Activated gamma-delta T cell treated with anti-CD3 and anti-CD28 coated beads, Interleukin-2, amount 50 U/mL, for 16 hours (primary cell): ENCODE measurements around the gene OR2B2.
"Not testable (repeated sequence)": the region's sequence is repeated elsewhere in the genome, so short reads cannot be mapped to it uniquely, and the experiment has no call there.

Experiments
- DNase-seq: peaks from one replicate; pipeline ENCODE4 v3.0.0-alpha.2; 2020; ENCODE audit warnings: low read depth

Gene OR2B2

DNA sequence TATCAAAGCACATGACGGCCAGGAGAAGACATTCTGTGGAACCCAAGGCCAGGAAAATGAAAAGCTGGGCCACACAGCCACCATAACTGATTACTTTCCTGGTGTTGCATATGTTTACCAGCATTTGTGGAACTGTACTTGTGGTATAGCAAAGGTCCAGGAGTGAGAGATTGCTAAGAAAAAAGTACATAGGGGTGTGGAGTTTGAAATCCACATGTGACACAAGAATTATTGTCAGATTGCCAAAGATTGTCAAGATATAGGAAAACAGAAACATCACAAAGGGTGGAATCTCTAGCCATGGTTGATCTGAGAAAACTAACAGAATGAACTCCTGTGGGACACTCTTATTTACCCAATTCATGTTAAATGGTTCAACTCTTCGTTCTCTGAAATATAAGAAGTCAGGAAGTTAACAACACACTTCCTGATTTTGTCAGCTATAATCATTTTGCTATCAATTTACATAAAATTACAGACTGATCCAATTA lies at the start of gene OR2B2:
TSS of gene OR2B2 (minus strand) at position 441 of the 491 bp plus-strand sequence. CDS start at position 364, 77 bp downstream.
- DNase-seq, result no peak

GRCh38 chr6:27957516-27957915 lies 45.3 kb upstream of the OR2B2 start:
- DNase-seq, result no peak

DNA sequence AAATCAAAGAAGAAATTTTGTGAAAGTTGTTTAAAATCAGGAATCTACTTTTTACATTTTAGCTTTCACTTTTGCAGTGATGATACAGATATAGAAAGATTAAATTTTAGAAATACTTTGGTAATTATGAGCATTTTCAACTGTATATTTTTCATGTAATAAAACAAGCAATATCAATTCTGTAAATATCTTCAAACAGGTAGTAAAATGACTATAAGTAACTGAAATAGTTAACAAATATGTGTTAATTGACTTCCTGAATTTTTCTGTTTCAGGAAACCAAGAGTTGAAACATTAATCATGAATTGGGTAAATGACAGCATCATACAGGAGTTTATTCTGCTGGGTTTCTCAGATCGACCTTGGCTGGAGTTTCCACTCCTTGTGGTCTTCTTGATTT lies 44.7 kb upstream of the OR2B2 start, which contains the start of gene OR2B6:
TSS of gene OR2B6 (plus strand) at position 301 of the 400 bp plus-strand sequence. CDS start at position 301, 0 bp downstream.
- no peak for DNase-seq

GRCh38 chr6:27951040-27951439 lies 38.8 kb upstream of the OR2B2 start:
- DNase-seq, result no peak

DNA sequence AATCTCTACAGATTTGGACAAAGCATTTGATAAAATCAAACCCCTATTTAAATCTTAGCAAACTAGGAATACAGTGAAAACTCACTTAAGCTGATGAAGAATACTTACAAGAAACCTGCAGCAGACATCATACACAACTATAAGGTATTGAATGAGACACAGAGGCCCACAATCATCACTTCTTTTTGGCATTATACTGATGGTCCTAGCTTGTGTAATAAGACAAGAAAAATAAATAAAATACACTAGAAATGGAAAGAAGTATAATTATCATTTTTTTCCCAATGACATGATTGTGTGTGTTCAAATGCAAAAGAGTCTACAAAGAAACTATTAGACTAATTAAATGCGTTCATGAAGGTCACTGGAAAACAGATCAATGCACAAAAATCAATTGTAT lies 36.0 kb upstream of the OR2B2 start:
- DNase-seq, result no peak

DNA sequence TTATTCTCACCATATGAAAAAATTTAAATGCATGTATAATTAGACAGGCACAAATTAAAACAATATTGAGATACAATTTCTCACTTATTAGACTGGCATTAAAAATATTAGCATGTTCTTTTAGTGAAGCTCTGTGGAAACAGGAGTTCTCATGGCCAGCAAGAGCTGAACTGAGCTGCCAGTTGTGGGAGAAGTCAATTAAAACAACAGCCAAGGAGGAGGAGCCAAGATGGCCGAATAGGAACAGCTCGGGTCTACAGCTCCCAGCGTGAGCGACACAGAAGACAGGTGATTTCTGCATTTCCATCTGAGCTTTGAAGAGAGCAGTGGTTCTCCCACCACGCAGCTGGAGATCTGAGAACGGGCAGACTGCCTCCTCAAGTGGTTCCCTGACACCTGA lies 30.9 kb upstream of the OR2B2 start:
- DNase-seq, result not testable (repeated sequence)

DNA sequence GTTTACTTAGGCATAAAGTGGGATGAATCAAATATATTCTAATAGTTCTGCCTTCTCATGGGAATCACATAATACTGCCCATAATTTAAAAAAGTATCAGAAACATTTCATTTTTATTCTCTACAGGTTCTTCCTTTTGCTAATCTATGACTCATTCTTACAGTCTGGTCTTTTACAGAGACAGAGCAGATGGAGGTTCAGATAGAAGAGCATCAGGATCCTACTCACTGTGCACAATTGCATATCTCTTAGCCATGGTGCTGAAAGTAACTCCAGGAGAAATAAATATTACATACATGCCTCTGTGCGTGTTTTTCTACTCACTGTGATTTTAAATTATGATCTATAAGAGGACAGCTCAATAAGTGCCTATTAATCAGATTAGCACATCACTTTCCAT lies 28.6 kb upstream of the OR2B2 start:
- DNase-seq, result no peak

DNA sequence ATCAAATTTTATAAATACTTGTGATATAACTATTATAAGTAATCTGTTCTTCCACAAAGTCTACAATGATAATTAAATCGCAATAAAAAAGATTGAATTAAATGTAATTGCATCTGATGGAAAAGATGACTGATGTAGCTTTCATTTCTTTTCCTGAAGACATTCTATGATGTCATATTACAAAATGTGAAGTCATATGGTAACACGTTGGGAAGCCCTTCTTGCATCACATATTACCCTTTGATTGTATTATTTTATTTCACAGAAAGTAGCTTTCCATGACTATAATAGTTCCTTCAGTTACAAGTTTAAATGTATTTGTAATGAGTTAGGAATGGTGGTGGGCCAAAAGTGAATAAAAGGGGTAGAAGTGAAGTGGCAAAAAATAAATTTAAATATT lies 19.0 kb upstream of the OR2B2 start:
- no peak for DNase-seq

DNA sequence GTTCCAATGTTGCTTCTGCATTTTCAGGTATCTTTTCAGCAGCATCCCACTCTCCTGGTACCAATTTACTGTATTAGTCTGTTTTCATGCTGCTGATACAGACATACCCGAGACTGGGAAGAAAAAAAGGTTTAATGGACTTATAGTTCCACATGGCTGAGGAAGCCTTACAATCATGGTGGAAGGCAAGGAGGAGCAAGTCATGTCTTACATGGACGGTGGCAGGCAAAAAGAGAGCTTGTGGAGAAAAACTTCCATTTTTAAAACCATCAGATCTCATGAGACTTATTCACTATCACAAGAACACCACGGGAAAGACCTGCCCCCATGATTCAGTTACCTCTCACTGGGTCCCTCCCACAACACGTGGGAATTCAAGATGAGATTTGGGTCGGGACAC lies 17.7 kb upstream of the OR2B2 start:
- DNase-seq, result not testable (repeated sequence)

- not testable (repeated sequence) for DNase-seq
Measured at GRCh38 chr6:27928041-27928440, 15.8 kb upstream of the OR2B2 start.

GRCh38 chr6:27924179-27924578 lies 12.0 kb upstream of the OR2B2 start:
- DNase-seq, result no peak

GRCh38 chr6:27922949-27923348 lies 10.8 kb upstream of the OR2B2 start:
- DNase-seq, result no peak

DNA sequence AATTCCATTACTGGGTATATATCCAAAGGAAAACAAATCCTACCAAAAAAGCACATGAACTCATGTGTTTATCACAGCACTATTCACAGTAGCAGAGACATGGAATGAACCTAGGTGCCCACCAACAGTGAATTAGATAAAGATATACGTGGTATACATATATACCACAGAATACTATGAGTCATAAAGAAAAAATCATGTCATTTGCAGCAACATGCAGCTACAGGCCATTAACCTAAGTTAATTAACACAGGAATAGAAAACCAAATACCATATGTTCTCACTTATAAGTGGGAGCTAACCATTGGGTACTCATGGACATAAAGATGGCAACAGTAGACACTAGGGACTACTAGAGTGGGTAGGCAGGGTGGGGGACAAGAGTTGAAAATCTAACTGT lies 4.2 kb downstream of the OR2B2 start:
- DNase-seq, result no peak

DNA sequence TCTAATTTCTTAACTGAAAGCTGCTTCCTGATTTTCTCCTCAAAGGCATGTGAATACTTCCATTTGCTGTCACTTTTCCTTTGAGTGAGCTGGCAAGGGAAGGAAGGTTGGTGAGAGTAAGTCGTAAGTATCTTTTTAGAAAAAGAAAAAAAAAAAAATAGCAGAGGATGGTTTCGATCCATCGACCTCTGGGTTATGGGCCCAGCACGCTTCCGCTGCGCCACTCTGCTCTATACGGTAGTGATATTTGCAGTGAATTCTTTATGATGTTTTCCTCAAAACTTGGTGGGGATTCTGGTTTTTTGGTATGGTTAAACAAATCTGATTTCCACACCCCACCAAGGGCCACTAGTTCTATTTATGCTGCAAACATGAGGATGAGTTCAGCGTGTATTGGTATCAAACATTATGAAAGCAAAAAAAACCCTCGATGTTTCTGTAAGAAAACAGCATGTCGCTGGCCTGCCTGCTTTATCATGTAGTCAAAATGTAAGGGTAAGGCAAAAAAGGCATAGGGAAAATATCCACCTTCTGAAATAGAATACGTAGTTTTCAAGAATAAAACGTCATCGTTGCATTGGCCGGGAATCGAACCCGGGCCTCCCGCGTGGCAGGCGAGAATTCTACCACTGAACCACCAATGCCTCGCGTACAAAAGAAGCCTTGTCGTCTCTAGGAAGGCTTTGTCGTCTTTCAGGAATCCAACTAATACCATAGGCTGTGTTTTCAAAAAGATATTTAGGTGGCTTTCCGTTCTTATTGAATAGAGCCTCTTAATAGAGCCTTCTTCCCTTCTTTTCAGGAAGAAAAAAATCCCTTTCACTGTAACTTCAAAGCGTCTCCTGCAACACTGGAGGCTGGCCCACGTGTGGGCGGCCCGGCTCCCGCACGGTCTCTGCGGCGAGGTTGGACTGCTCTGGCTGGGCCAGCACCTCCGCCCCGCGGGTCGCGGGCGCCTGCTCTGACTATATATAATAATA lies 9.6 kb downstream of the OR2B2 start:
- DNase-seq, result peak; percentile 88

- DNase-seq, result no peak
Measured at GRCh38 chr6:27901801-27902200, 10.4 kb downstream of the OR2B2 start.

DNA sequence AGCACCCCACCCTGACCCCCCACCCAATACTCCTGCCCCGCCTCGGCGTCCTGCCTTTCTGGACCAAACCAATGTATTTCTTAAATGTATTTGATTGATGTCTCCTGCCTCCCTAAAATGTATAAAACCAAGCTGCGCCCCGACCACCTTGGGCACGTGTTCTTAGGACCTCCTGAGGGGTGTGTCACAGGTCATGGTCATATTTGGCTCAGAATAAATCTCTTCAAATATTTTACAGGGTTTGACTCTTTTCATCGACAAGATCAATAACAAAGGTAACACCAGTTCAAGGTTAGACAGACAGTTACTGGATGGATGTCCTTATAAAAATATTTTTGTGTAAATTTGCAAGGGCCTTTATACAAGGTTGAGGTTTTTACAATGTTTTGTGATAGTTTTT lies 12.0 kb downstream of the OR2B2 start:
- DNase-seq, result not testable (repeated sequence)

DNA sequence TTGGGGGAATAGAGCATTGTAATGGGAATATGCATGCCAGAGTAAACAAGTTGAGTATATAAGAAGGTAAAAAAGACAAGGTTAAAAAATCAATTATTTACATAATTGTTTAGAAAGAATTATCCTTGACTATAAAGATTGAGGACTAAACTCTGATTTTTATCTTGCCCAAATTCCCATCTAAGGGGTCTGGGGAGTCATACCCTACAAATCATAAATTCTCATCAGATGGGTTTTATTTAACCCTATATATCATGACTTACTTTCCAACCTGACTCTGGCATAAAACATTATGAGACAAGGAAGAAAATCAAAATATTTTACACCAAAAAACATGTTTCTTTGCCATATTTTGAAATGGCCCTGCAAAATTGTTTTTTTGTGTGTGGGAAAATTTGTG lies 12.7 kb downstream of the OR2B2 start:
- DNase-seq, result no peak

DNA sequence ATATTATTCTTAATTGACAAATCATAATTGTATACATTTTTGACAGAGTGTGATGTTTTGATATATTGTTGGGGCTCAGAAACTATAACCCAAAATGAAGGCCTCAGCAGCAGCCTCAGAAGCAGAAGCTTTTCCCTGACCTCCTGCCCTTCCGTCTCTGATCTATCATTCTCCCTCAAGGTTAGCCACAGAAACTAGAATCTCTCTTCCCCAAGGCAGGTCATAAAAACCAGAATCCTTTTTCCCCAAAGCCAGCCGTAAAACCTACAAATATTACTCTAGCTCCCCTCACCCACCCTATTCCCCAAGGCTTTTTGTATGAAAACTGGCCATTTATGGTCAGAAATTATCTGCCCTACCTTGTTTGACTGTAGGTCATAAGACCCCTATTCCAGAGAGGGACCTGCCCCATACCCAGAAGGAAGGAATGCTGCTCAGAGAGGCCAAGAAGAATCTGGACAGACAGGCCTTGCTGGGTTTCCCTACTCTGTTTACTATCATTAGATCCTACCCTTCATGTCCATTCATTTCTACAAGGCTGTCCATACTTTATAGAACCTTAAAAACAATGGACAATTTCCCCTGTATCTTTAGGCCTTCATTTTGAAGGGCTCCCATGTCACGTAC lies 14.5 kb downstream of the OR2B2 start:
- DNase-seq, result no peak

DNA sequence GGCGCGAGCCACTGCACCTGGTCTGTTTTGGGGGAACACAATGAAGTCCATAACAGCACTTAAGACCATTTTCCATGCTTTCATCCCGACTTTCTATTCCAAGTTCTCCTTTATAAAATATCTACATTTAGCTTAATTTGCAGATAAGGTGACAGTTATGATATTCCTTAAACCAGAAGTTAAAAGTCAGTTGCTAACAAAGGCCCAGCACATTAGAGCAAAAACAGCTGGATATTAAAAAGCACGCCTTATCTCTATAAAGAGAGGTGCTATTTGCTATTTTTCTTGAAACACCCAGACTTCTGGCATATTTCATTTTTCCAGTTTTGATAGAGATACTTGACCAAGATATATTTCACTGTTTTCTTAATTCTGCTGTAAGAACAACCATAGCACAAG lies 15.8 kb downstream of the OR2B2 start:
- no peak for DNase-seq

GRCh38 chr6:27894839-27895762 lies 17.1 kb downstream of the OR2B2 start:
- DNase-seq, result peak; percentile 39

GRCh38 chr6:27893836-27894807 lies 18.1 kb downstream of the OR2B2 start:
- DNase-seq, result peak; percentile 69
